Activated naive CD8-positive, alpha-beta T cell treated with anti-CD3 and anti-CD28 coated beads, Interleukin-2, amount 50 U/mL, for 24 hours (primary cell): ENCODE results near the gene TMEM196.
A peak's percentile ranks its signal among the peaks of the same experiment; 100 is the strongest.

Source experiments
- ATAC-seq: fragments of 150-1000 bp; cut with Tn5 transposase; one replicate; pipeline ENCODE4 v1.10.0; 2021
- DNase-seq: peaks from one replicate; pipeline ENCODE4 v3.0.0; 2021
- H3K27ac Mint-ChIP-seq: one replicate; pipeline ENCODE4 v1.8.0; 2021; ENCODE audit warnings: mild to moderate bottlenecking, mixed read lengths
- H3K27me3 Mint-ChIP-seq: one replicate; pipeline ENCODE4 v1.8.0; 2021; ENCODE audit warnings: mixed read lengths
- H3K36me3 Mint-ChIP-seq: one replicate; pipeline ENCODE4 v1.8.0; 2021; ENCODE audit warnings: low read depth, mixed read lengths
- H3K4me1 Mint-ChIP-seq: one replicate; pipeline ENCODE4 v1.8.0; 2021; ENCODE audit warnings: mixed read lengths
- H3K4me3 Mint-ChIP-seq: one replicate; pipeline ENCODE4 v1.8.0; 2021; ENCODE audit warnings: mild to moderate bottlenecking, moderate library complexity, mixed read lengths
- H3K9me3 Mint-ChIP-seq: one replicate; pipeline ENCODE4 v1.8.0; 2021; ENCODE audit warnings: mixed read lengths

The TMEM196 gene

GRCh38 chr7:19772841-19773760 is at the start of gene TMEM196:
Gene TMEM196 (minus strand): TSS chr7:19773617. CDS start chr7:19772696, 921 bp downstream.
- DNase-seq (no peak), ATAC-seq (peak; percentile 28)
- Mint-ChIP-seq H3K9me3 (no peaks in the 10 kb centered on the region), H3K36me3 (no peaks in the 10 kb centered on the region), H3K27ac (no peak within 1 kb of the TSS), H3K4me3 (no peak within 1 kb of the TSS), H3K27me3 (peaks cover 41% of the 10 kb centered on the region), H3K4me1 (peaks cover 14% of the 10 kb centered on the region)

GRCh38 chr7:19816128-19816527 is 42.7 kb upstream of the TMEM196 start:
- no peak for DNase-seq
- H3K4me3 Mint-ChIP-seq, result no peak overlapping the region
- H3K36me3 Mint-ChIP-seq, result no peaks in the 10 kb centered on the region
- no peaks in the 10 kb centered on the region for H3K9me3 Mint-ChIP-seq
- H3K27me3 Mint-ChIP-seq, result no peaks in the 10 kb centered on the region
- ATAC-seq, result no peak
- H3K27ac Mint-ChIP-seq, result no peak overlapping the region
- no peaks in the 10 kb centered on the region for H3K4me1 Mint-ChIP-seq

- Mint-ChIP-seq H3K36me3 (no peaks in the 10 kb centered on the region), H3K4me1 (no peaks in the 10 kb centered on the region), H3K27me3 (no peaks in the 10 kb centered on the region), H3K9me3 (no peaks in the 10 kb centered on the region), H3K4me3 (no peak overlapping the region), H3K27ac (no peak overlapping the region)
- ATAC-seq (no peak), DNase-seq (no peak)
These were observed 42.1 kb upstream of the TMEM196 start for GRCh38 chr7:19815546-19815945.

- H3K27ac Mint-ChIP-seq, result no peak overlapping the region
- no peaks in the 10 kb centered on the region for H3K4me1 Mint-ChIP-seq
- H3K9me3 Mint-ChIP-seq, result no peaks in the 10 kb centered on the region
- no peaks in the 10 kb centered on the region for H3K27me3 Mint-ChIP-seq
- H3K4me3 Mint-ChIP-seq, result no peak overlapping the region
- DNase-seq, result no peak
- H3K36me3 Mint-ChIP-seq, result no peaks in the 10 kb centered on the region
- ATAC-seq, result no peak
These were observed 41.4 kb upstream of the TMEM196 start for GRCh38 chr7:19814776-19815175.

GRCh38 chr7:19811386-19811785 is 38.0 kb upstream of the TMEM196 start:
- ATAC-seq, result no peak
- Mint-ChIP-seq H3K36me3 (no peaks in the 10 kb centered on the region), H3K9me3 (no peaks in the 10 kb centered on the region), H3K4me3 (no peak overlapping the region), H3K4me1 (no peaks in the 10 kb centered on the region), H3K27ac (no peak overlapping the region), H3K27me3 (no peaks in the 10 kb centered on the region)
- DNase-seq, result no peak

- no peaks in the 10 kb centered on the region for H3K4me1 Mint-ChIP-seq
- H3K36me3 Mint-ChIP-seq, result no peaks in the 10 kb centered on the region
- DNase-seq (no peak), ATAC-seq (no peak)
- H3K27ac Mint-ChIP-seq, result no peak overlapping the region
- H3K9me3 Mint-ChIP-seq, result no peaks in the 10 kb centered on the region
- no peak overlapping the region for H3K4me3 Mint-ChIP-seq
- H3K27me3 Mint-ChIP-seq, result no peaks in the 10 kb centered on the region
These were observed 25.6 kb upstream of the TMEM196 start for GRCh38 chr7:19798986-19799385.

- ATAC-seq (no peak), DNase-seq (no peak)
- peaks cover 8% of the 10 kb centered on the region for H3K27me3 Mint-ChIP-seq
- no peaks in the 10 kb centered on the region for H3K36me3 Mint-ChIP-seq
- no peak overlapping the region for H3K27ac Mint-ChIP-seq
- H3K9me3 Mint-ChIP-seq, result peaks cover 12% of the 10 kb centered on the region
- no peak overlapping the region for H3K4me3 Mint-ChIP-seq
- no peaks in the 10 kb centered on the region for H3K4me1 Mint-ChIP-seq
These were observed 10.1 kb upstream of the TMEM196 start for GRCh38 chr7:19783541-19783940.

GRCh38 chr7:19776981-19777380 is 3.6 kb upstream of the TMEM196 start:
- DNase-seq, result no peak
- Mint-ChIP-seq H3K9me3 (no peaks in the 10 kb centered on the region), H3K4me1 (peaks cover 14% of the 10 kb centered on the region), H3K4me3 (no peak overlapping the region), H3K27me3 (peaks cover 30% of the 10 kb centered on the region), H3K27ac (no peak overlapping the region), H3K36me3 (no peaks in the 10 kb centered on the region)
- ATAC-seq, result no peak

GRCh38 chr7:19775578-19775977 is 2.2 kb upstream of the TMEM196 start:
- Mint-ChIP-seq H3K4me1 (peaks cover 14% of the 10 kb centered on the region), H3K4me3 (no peak overlapping the region), H3K36me3 (no peaks in the 10 kb centered on the region), H3K27me3 (peaks cover 35% of the 10 kb centered on the region), H3K9me3 (no peaks in the 10 kb centered on the region), H3K27ac (no peak overlapping the region)
- ATAC-seq (no peak), DNase-seq (no peak)

GRCh38 chr7:19772306-19772705 is 1.1 kb downstream of the TMEM196 start:
- Mint-ChIP-seq H3K36me3 (no peaks in the 10 kb centered on the region), H3K9me3 (no peaks in the 10 kb centered on the region), H3K27ac (no peak overlapping the region), H3K4me1 (peaks cover 14% of the 10 kb centered on the region), H3K4me3 (no peak overlapping the region), H3K27me3 (peaks cover 41% of the 10 kb centered on the region)
- ATAC-seq (no peak), DNase-seq (no peak)

GRCh38 chr7:19762631-19763030 is 10.8 kb downstream of the TMEM196 start:
- Mint-ChIP-seq H3K4me1 (no peaks in the 10 kb centered on the region), H3K27me3 (no peaks in the 10 kb centered on the region), H3K9me3 (peaks cover 4% of the 10 kb centered on the region), H3K4me3 (no peak overlapping the region), H3K27ac (no peak overlapping the region), H3K36me3 (no peaks in the 10 kb centered on the region)
- ATAC-seq (no peak), DNase-seq (no peak)

- Mint-ChIP-seq H3K4me3 (no peak overlapping the region), H3K9me3 (no peaks in the 10 kb centered on the region), H3K27me3 (peaks cover 7% of the 10 kb centered on the region), H3K4me1 (no peaks in the 10 kb centered on the region), H3K36me3 (no peaks in the 10 kb centered on the region), H3K27ac (no peak overlapping the region)
- ATAC-seq, result no peak
- no peak for DNase-seq
These were observed 18.8 kb downstream of the TMEM196 start for GRCh38 chr7:19754521-19755116.

- no peak overlapping the region for H3K27ac Mint-ChIP-seq
- no peak for ATAC-seq
- H3K9me3 Mint-ChIP-seq, result no peaks in the 10 kb centered on the region
- peaks cover 10% of the 10 kb centered on the region for H3K27me3 Mint-ChIP-seq
- no peaks in the 10 kb centered on the region for H3K36me3 Mint-ChIP-seq
- no peak for DNase-seq
- H3K4me3 Mint-ChIP-seq, result no peak overlapping the region
- H3K4me1 Mint-ChIP-seq, result no peaks in the 10 kb centered on the region
These were observed 21.4 kb downstream of the TMEM196 start for GRCh38 chr7:19752020-19752419.

- DNase-seq (no peak), ATAC-seq (no peak)
- Mint-ChIP-seq H3K27me3 (peaks cover 8% of the 10 kb centered on the region), H3K27ac (no peak overlapping the region), H3K4me3 (no peak overlapping the region), H3K9me3 (no peaks in the 10 kb centered on the region), H3K36me3 (no peaks in the 10 kb centered on the region), H3K4me1 (no peaks in the 10 kb centered on the region)
These were observed 23.8 kb downstream of the TMEM196 start for GRCh38 chr7:19749658-19750057.

- no peak for DNase-seq
- H3K27ac Mint-ChIP-seq, result no peak overlapping the region
- ATAC-seq, result no peak
- H3K4me3 Mint-ChIP-seq, result no peak overlapping the region
- H3K4me1 Mint-ChIP-seq, result no peaks in the 10 kb centered on the region
- H3K9me3 Mint-ChIP-seq, result no peaks in the 10 kb centered on the region
- peaks cover 5% of the 10 kb centered on the region for H3K27me3 Mint-ChIP-seq
- no peaks in the 10 kb centered on the region for H3K36me3 Mint-ChIP-seq
These were observed 25.6 kb downstream of the TMEM196 start for GRCh38 chr7:19747740-19748339.
